Measurements from ENCODE around the gene ALDH1A2. TPM values are rescaled to one million over a fixed set of nuclear protein-coding genes. Genes with fewer than 3 reads are reported as not detected.

ALDH1A2 gene
- total RNA-seq, 1 experiment from 2014 or later = 1.5 TPM

- CTCF ChIA-PET = no interaction called here
- Histone ChIP-seq H3K4me1 (ENCODE audit: insufficient read depth, low read length, poor library complexity, severe bottlenecking) (no peaks in the 10 kb centered on the region), H3K27ac (ENCODE audit: low read depth, low read length, poor library complexity, severe bottlenecking) (no peak overlapping the region), H3K36me3 (ENCODE audit: insufficient read depth, low read length, poor library complexity, severe bottlenecking) (no peaks in the 10 kb centered on the region), H3K4me3 (ENCODE audit: low read depth, low read length, poor library complexity, severe bottlenecking) (no peak overlapping the region), H3K9me3 (ENCODE audit: low read depth, low read length, poor library complexity, severe bottlenecking) (no peaks in the 10 kb centered on the region), H3K27me3 (replicated peaks; ENCODE audit: insufficient read depth, low read depth, low read length, poor library complexity) (peaks cover 17% of the 10 kb centered on the region)
- no peak for TF ChIP-seq EZH2 (IDR thresholded peaks at IDR 0.05; ENCODE audit: borderline replicate concordance, low read depth, low read length, poor library complexity, severe bottlenecking)
- TF ChIP-seq CTCF (conservative IDR thresholded peaks at IDR 0.05; ENCODE audit: low read depth, low read length) = no peak
- no peak for DNase-seq (ENCODE audit: low spot score)
- intact Hi-C loops (cut with micrococcal nuclease; ENCODE audit: unreplicated experiment) = no loop called here
- BruUV-seq (replicated peaks) = no TSS peak
- POLR2A ChIA-PET (ENCODE audit: low non-redundant PET) = no interaction called here
These were observed 46.2 kb upstream of the ALDH1A2 start for GRCh38 chr15:58111718-58112104.

GRCh38 chr15:58110999-58111717 is 45.6 kb upstream of the ALDH1A2 start:
- no TSS peak for BruUV-seq (replicated peaks)

GRCh38 chr15:58109419-58109818 is 43.9 kb upstream of the ALDH1A2 start:
- intact Hi-C loops (cut with micrococcal nuclease; ENCODE audit: unreplicated experiment) = no loop called here
- BruUV-seq (replicated peaks) = no TSS peak
- no peak overlapping the region for H3K4me3 ChIP-seq (ENCODE audit: low read depth, low read length, poor library complexity, severe bottlenecking)
- ChIA-PET POLR2A (ENCODE audit: low non-redundant PET) (no interaction called here), CTCF (no interaction called here)
- DNase-seq (ENCODE audit: low spot score) = no peak
- TF ChIP-seq EZH2 (IDR thresholded peaks at IDR 0.05; ENCODE audit: borderline replicate concordance, low read depth, low read length, poor library complexity, severe bottlenecking) (no peak), CTCF (conservative IDR thresholded peaks at IDR 0.05; ENCODE audit: low read depth, low read length) (no peak)
- H3K4me1 ChIP-seq (ENCODE audit: insufficient read depth, low read length, poor library complexity, severe bottlenecking) = no peaks in the 10 kb centered on the region
- H3K36me3 ChIP-seq (ENCODE audit: insufficient read depth, low read length, poor library complexity, severe bottlenecking) = no peaks in the 10 kb centered on the region
- H3K27me3 ChIP-seq (replicated peaks; ENCODE audit: insufficient read depth, low read depth, low read length, poor library complexity) = peaks cover 17% of the 10 kb centered on the region
- H3K27ac ChIP-seq (ENCODE audit: low read depth, low read length, poor library complexity, severe bottlenecking) = no peak overlapping the region
- H3K9me3 ChIP-seq (ENCODE audit: low read depth, low read length, poor library complexity, severe bottlenecking) = no peaks in the 10 kb centered on the region

More at GRCh38 chr15:58110999-58111717, 45.6 kb upstream of the ALDH1A2 start:
- Histone ChIP-seq H3K4me3 (ENCODE audit: low read depth, low read length, poor library complexity, severe bottlenecking) (no peak overlapping the region), H3K9me3 (ENCODE audit: low read depth, low read length, poor library complexity, severe bottlenecking) (no peaks in the 10 kb centered on the region), H3K36me3 (ENCODE audit: insufficient read depth, low read length, poor library complexity, severe bottlenecking) (no peaks in the 10 kb centered on the region), H3K4me1 (ENCODE audit: insufficient read depth, low read length, poor library complexity, severe bottlenecking) (no peaks in the 10 kb centered on the region), H3K27me3 (replicated peaks; ENCODE audit: insufficient read depth, low read depth, low read length, poor library complexity) (peaks cover 17% of the 10 kb centered on the region), H3K27ac (ENCODE audit: low read depth, low read length, poor library complexity, severe bottlenecking) (no peak overlapping the region)
- intact Hi-C loops (cut with micrococcal nuclease; ENCODE audit: unreplicated experiment) = no loop called here
- CTCF ChIA-PET = no interaction called here
- DNase-seq (ENCODE audit: low spot score) = no peak
- no peak for TF ChIP-seq EZH2 (IDR thresholded peaks at IDR 0.05; ENCODE audit: borderline replicate concordance, low read depth, low read length, poor library complexity, severe bottlenecking)
- TF ChIP-seq CTCF (conservative IDR thresholded peaks at IDR 0.05; ENCODE audit: low read depth, low read length) = no peak
- POLR2A ChIA-PET (ENCODE audit: low non-redundant PET) = no interaction called here
